GM12878 (cell line): Measurements from ENCODE around the gene A2ML1. TPM values are rescaled to one million over a fixed set of nuclear protein-coding genes. Genes with fewer than 3 reads are reported as not detected.

Experiments used
- ATAC-seq: fragments of 200-7000 bp; cut with Tn5 transposase; 3 replicates; pipeline ENCODE4 v1.9.1; 2020; ENCODE audit warnings: mild to moderate bottlenecking, moderate library complexity
- BruUV-seq: library from RNA; stranded (reverse); fragments of 400-500 nt; replicated peaks from 2 replicates; lab custom pipeline; 2021; lab: Mats Ljungman, UMichigan
- CTCF ChIA-PET: fragments of 300-600 bp; sonication (Branson Sonifier 250); formaldehyde crosslinking; extraction: SDS; loops from one replicate; lab custom pipeline; 2021; ENCODE audit warnings: inconsistent platforms; lab: Yijun Ruan, JAX
- POLR2A ChIA-PET: fragments of 350-600 bp; formaldehyde crosslinking; extraction: SDS; loops from one replicate; lab custom pipeline; 2021; ENCODE audit warnings: inconsistent platforms; lab: Charles Lee
- RAD21 ChIA-PET: fragments of 300-600 bp; sonication (Branson Sonifier 250); formaldehyde crosslinking; loops from one replicate; lab custom pipeline; 2023; ENCODE audit warnings: antibody characterized with exemption; ENCODE audit not compliant: unreplicated experiment; lab: Charles Lee
- SMC1A ChIA-PET: fragments of 300-600 bp; sonication (Branson Sonifier 250); formaldehyde crosslinking; loops from one replicate; lab custom pipeline; 2023; ENCODE audit not compliant: unreplicated experiment, uncharacterized antibody; lab: Charles Lee
- DNase-seq: peaks from one replicate; pipeline ENCODE4 v3.0.0-alpha.2; 2011; ENCODE audit warnings: low read depth, low spot score
- FAIRE-seq: peaks from 3 replicates; lab custom pipeline; 2011; peaks lifted over from hg19 to GRCh38; lab: Jason Lieb, UNC
- H2AFZ ChIP-seq: 2 replicates; pipeline ENCODE4 v1.6.0; 2011; ENCODE audit warnings: low read depth, low read length, control low read depth; ENCODE audit not compliant: control insufficient read depth
- H3K27ac ChIP-seq: 2 replicates; pipeline ENCODE4 v1.5.1; 2011; ENCODE audit warnings: control low read depth; ENCODE audit not compliant: control insufficient read depth, insufficient read depth
- H3K27me3 ChIP-seq, 2 experiments: replicated peaks in 1 of 2; 2 replicates each; pipeline versions ENCODE4 v1.6.0 to v1.6.1; 2011; ENCODE audit warnings: low read length in 1 of 2; ENCODE audit not compliant: control insufficient read depth in 2 of 2, insufficient read depth in 2 of 2
- H3K36me3 ChIP-seq, 2 experiments: 2 replicates each; pipeline ENCODE4 v1.5.1; 2011; ENCODE audit warnings: low read length in 1 of 2; ENCODE audit not compliant: control insufficient read depth in 2 of 2, insufficient read depth in 2 of 2
- H3K4me1 ChIP-seq: 2 replicates; pipeline ENCODE4 v1.6.1; 2011; ENCODE audit warnings: mild to moderate bottlenecking, low read length, moderate library complexity, mixed read lengths; ENCODE audit not compliant: control insufficient read depth, insufficient read depth
- H3K4me2 ChIP-seq: 2 replicates; pipeline ENCODE4 v1.6.0; 2011; ENCODE audit warnings: control low read depth; ENCODE audit not compliant: control insufficient read depth, insufficient read depth
- H3K4me3 ChIP-seq: fragments of 200-600 bp; sonication (generic); 2 replicates; pipeline ENCODE4 v1.5.1; 2016
- H3K79me2 ChIP-seq: 2 replicates; pipeline ENCODE4 v1.6.0; 2011; ENCODE audit warnings: low read length; ENCODE audit not compliant: control insufficient read depth, insufficient read depth
- H3K9ac ChIP-seq: 2 replicates; pipeline ENCODE4 v1.8.0; 2011; ENCODE audit warnings: low read length, control low read depth, mixed read lengths; ENCODE audit not compliant: control insufficient read depth, insufficient read depth
- H3K9me3 ChIP-seq: replicated peaks from 3 replicates; pipeline ENCODE4 v1.5.1; 2011; ENCODE audit warnings: mild to moderate bottlenecking, low read length; ENCODE audit not compliant: control insufficient read depth, insufficient read depth
- H4K20me1 ChIP-seq: 2 replicates; pipeline ENCODE4 v1.6.0; 2011; ENCODE audit not compliant: control insufficient read depth, insufficient read depth
- BRCA1 ChIP-seq: IDR thresholded peaks from 2 replicates; pipeline ENCODE4 v1.6.1; 2011; ENCODE audit warnings: low read depth, low read length, improper control_type of control experiment
- ETV6 ChIP-seq, 2 experiments: fragments of 450-650 bp in 1 of 2; IDR thresholded peaks in 1 of 2; conservative IDR thresholded peaks in 1 of 2; 2 replicates each; pipeline ENCODE4 v1.6.1; 2014; ENCODE audit warnings: antibody characterized with exemption in 1 of 2, borderline replicate concordance in 1 of 2, low read depth in 1 of 2, mild to moderate bottlenecking in 1 of 2, moderate library complexity in 1 of 2
- FOXK2 ChIP-seq: fragments of 450-650 bp; IDR thresholded peaks from 2 replicates; pipeline ENCODE4 v1.6.1; 2017; ENCODE audit warnings: mild to moderate bottlenecking, moderate library complexity
- GATAD2B ChIP-seq: fragments of 450-650 bp; conservative IDR thresholded peaks from 2 replicates; pipeline ENCODE4 v1.6.1; 2017; ENCODE audit warnings: low read depth, mild to moderate bottlenecking, moderate library complexity
- MLLT1 ChIP-seq: fragments of 450-650 bp; IDR thresholded peaks from 2 replicates; pipeline ENCODE4 v1.6.1; 2016; ENCODE audit warnings: mild to moderate bottlenecking
- PAX8 ChIP-seq: fragments of 450-650 bp; IDR thresholded peaks from 2 replicates; pipeline ENCODE4 v1.6.1; 2017; ENCODE audit warnings: mild to moderate bottlenecking, moderate library complexity
- PML ChIP-seq: IDR thresholded peaks from 2 replicates; pipeline ENCODE4 v1.6.1; 2012; ENCODE audit warnings: low read length, inconsistent platforms
- RELA ChIP-seq: fragments of 450-650 bp; IDR thresholded peaks from 2 replicates; pipeline ENCODE4 v1.8.0; 2014; ENCODE audit warnings: borderline replicate concordance; ENCODE audit not compliant: partially characterized antibody
- REST ChIP-seq: IDR thresholded peaks from 2 replicates; pipeline ENCODE4 v1.6.1; 2012; ENCODE audit warnings: mild to moderate bottlenecking, low read depth, low read length
- RFX5 ChIP-seq: IDR thresholded peaks from 2 replicates; pipeline ENCODE4 v1.6.1; 2011; ENCODE audit warnings: low read depth, low read length, improper control_type of control experiment
- SRF ChIP-seq, 2 experiments: IDR thresholded peaks; 2 replicates each; pipeline ENCODE4 v1.6.1; 2011; ENCODE audit warnings: low read depth in 2 of 2, low read length in 2 of 2, mild to moderate bottlenecking in 1 of 2, moderate library complexity in 1 of 2
- WRNIP1 ChIP-seq: IDR thresholded peaks from 2 replicates; pipeline ENCODE4 v1.6.1; 2011; ENCODE audit warnings: low read depth, low read length, improper control_type of control experiment, borderline replicate concordance
- in situ Hi-C: fragments of 300-500 bp; cut with MboI; formaldehyde crosslinking; loops from 9 replicates; pipeline ENCODE4 v1.14.3; 2018; ENCODE audit warnings: mixed read lengths
- intact Hi-C: fragments of 100-400 bp; cut with micrococcal nuclease; formaldehyde crosslinking; loops from one replicate; pipeline ENCODE4 v1.14.2; 2022; ENCODE audit not compliant: unreplicated experiment
- polyA plus RNA-seq, 11 experiments: library from polyadenylated mRNA; depleted of rRNA in 4 of 11; unstranded in 6 of 11; stranded (reverse) in 5 of 11; fragments of >200 nt; fragmentation: Nextera tagmentation in 4 of 11; fragmentation: Illumina TruSeq in 1 of 11; extraction: Ambion mirVana in 4 of 11; extraction: Trizol in 1 of 11; gene quantifications; 1 replicate in 1 of 11; 2 replicates in 10 of 11; pipeline versions ENCODE4 v1.2.1 to v1.2.3, GENCODE V29; 2011 to 2016; ENCODE audit warnings: inconsistent platforms in 2 of 11, missing spikeins in 2 of 11, low read depth in 1 of 11
- total RNA-seq, 4 experiments: library from RNA; depleted of rRNA in 3 of 4; stranded (reverse); fragments of >200 nt in 3 of 4; fragmentation: Illumina TruSeq in 1 of 4; extraction: Trizol in 1 of 4; gene quantifications; 2 replicates each; pipeline versions ENCODE4 v1.2.1 to v1.2.3, GENCODE V29; 2013 to 2021

The A2ML1 gene
- total and polyA plus RNA-seq, 10 of the 15 experiments (the other 5 are each of a cell fraction or from before 2014, with no cell fraction given) = not detected

GRCh38 chr12:8904665-8905064 is 82.2 kb downstream of the A2ML1 start:
- Histone ChIP-seq H3K79me2 (no peaks in the 10 kb centered on the region), H3K27ac (no peak overlapping the region), H3K4me3 (no peak overlapping the region), H3K27me3 (no peaks in the 10 kb centered on the region), H3K4me1 (no peaks in the 10 kb centered on the region), H2AFZ (no peak overlapping the region), H3K4me2 (no peak overlapping the region), H4K20me1 (no peaks in the 10 kb centered on the region), H3K36me3 (no peaks in the 10 kb centered on the region), H3K9me3 (no peaks in the 10 kb centered on the region; the same call in 2 of the 3 replicates), H3K9ac (no peak overlapping the region)
- SMC1A ChIA-PET = interaction anchor here (0.9 kb wide), 1 partner anchor 145 kb away, joined by 3 read pairs; no protein-coding TSS in a partner anchor
- TF ChIP-seq PML (no peak), WRNIP1 (no peak), BRCA1 (no peak), SRF (IDR thresholded peaks at IDR 0.05; ENCODE audit: low read depth in 2 of 2, low read length in 2 of 2) (no peak), RELA (no peak), REST (no peak), MLLT1 (no peak), GATAD2B (no peak), ETV6 (conservative IDR thresholded peaks at IDR 0.05 in 1 of 2, IDR thresholded peaks at IDR 0.05 in 1 of 2; ENCODE audit: borderline replicate concordance in 1 of 2, low read depth in 1 of 2) (no peak), FOXK2 (no peak), PAX8 (no peak), RFX5 (no peak)
- DNase-seq = no peak
- CTCF ChIA-PET = interaction anchor here (0.8 to 1.6 kb wide), 2 partner anchors 8 to 14 kb away, joined by 4 to 8 read pairs; no protein-coding TSS in a partner anchor
- intact Hi-C loops = no loop called here
- in situ Hi-C loops = no loop called here
- no TSS peak for BruUV-seq
- FAIRE-seq = no peak
- RAD21 ChIA-PET = no interaction called here
- no peak for ATAC-seq
- POLR2A ChIA-PET = no interaction called here
